Dermis microvascular lymphatic vessel endothelial cell (primary cell): ENCODE data around the gene SYNPR. TPM values are rescaled to one million over a fixed set of nuclear protein-coding genes. Genes with fewer than 3 reads are reported as not detected.

Source experiments
- DNase-seq, 2 donors: peaks; one replicate each; pipeline versions ENCODE4 v3.0.0 to v3.0.0-alpha.2; 2010; ENCODE audit warnings: low read depth in 2 of 2
- total RNA-seq: library from RNA; depleted of rRNA; stranded (reverse); fragments of >200 nt; gene quantifications from 2 replicates; pipeline ENCODE4 v1.2.1, GENCODE V29; 2014

The SYNPR gene
- total RNA-seq, 1 donor from 2014 or later = not detected

DNA sequence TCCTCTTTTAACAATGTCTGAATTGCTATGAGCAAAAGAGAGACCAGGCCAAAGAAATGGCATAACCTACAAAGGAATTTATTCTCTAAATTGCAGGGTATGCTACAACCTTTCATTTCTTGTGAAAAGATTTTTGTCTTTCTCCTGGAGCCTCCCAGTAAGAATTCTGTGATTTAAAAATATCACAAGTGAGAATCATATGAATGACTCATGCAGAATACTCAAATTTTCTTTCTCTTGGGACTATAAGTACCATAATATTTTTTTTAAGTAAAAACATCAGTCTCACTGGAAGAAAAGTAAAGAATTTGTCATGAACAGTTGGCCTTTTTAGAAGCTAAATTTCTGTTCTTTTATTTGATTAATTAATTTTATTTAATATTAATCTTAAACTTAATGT lies 26.3 kb downstream of the SYNPR start:
- DNase-seq = no peak

DNA sequence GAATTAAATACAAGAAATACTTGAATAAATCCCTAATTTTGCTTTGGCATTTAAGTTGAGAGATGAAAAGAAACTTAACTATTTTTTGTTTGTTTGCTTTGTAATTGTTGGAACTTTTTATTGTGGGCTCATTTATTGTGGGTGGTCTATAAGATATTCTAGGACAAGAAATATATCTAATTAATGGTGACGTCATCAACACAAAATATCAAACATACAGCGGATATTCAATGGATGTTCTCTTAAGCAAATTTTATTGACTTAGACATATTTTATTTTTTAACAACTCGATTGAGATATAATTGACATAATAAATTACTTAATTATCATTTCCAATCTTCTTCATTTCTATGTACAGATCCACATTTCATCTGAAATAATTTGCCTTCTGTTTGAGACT lies 30.0 kb downstream of the SYNPR start:
- DNase-seq = no peak

DNA sequence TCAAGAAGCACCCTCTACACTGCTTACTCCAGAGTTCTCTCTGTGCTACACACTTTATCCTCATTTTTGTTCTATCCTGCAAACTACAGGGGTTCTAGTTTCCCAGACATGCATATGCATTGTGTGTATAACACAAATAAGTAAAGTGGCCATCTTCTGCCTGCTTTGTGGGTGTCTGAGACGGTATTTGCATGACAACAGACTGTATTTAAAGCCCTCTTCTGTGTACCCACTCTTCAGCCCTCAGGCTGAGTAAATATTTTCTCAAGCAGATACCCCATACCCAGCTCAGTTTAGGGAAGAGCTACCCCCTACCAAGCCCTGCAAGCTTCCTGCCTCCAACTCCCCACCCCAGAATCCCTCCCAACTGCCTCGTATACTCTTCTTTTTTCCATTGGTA lies 31.7 kb downstream of the SYNPR start:
- DNase-seq = no peak

DNA sequence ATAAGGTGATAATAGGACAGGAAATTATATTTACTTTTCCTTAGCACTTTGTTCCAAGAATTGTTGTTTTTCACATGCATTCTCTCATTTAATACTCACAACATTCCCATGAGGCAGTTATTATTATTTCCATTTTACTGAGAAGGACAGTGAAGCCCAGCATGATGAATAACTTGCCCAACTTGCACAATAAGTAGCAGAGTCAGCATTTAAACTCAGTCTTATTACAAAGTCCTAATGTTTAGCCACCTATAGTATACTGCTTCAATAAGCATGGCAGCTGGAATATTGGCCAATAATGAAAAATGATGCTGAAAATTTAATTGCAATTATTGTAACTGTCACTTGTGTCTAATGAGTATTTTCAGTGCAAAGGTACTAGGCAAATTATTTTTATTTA lies 45.7 kb downstream of the SYNPR start:
- no peak for DNase-seq

DNA sequence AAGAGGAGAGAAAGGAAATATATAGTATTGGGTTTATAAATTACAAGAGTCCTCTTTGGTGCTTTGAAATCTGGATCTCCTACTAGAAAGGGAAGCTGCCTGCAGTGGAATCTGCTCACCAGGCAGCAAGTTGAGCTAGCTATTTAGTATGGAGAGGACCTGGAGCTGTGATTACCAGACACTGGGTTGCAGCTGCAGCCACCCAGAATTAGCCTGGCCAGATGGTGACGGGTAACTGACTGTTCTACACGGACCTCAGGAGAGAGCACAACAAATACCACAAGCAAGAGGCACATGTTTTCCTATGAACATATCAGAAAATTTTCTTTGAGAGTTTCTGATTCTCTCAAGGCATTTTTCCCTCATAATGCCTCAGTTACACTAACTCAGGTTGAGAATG lies 46.5 kb downstream of the SYNPR start:
- DNase-seq = no peak

DNA sequence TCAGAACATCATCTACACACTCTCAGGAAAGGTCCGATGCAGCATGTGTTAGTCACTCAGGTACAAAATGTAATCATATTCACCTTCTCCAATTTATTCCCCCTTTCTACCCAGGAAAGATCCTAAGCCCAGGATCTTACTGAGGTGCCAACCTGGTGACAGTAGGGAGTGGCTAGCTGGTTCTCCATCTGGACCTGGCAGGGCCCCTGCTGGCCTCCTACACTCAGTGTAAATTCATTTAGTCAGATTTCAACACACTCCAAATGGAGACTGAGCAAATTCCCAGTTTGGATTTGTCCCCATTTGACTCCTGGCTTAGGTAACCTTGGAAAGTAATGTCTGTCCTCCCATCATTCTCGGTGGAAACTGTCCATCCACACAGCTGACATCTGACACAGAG lies 47.3 kb downstream of the SYNPR start:
- DNase-seq = no peak

DNA sequence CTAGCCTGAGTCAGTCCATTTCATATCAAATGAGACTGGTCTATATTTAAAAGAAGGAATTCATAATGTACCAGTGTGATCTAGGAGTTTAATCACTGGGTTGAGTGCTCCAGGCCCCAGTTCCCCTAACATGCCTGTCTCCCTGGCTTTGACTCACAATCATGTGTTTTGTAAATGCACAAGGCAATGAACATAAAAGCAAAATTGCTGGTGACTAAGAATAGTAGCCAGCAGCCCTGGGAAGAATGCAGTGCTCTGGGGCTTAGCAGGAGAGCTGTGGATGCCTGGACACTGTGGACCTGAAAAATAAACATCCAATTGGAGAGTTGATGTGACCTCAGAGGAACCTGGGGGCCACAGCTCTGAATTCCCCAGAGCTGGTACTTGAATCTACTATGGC lies 50.3 kb downstream of the SYNPR start:
- DNase-seq = peak in 1 of 2 donors; percentile 1

DNA sequence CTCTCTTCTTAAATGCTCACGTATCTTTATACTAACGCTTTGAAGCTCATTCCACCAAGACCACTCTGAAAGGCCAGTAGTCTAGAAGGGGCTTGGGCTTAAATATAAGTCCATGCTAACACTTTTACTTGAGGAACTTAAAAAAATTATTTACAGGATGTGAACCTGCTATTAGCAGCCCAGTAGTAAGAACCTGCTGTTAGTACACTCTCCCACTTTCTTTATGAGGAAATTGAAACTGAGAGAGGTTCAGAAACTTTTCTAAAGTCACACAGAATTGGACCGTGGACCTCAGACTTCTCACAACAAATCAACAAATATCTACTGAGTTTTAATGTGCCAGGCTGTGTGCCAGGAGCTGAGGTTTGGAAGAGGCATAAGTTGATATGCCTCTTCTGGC lies 53.4 kb downstream of the SYNPR start:
- DNase-seq = no peak

DNA sequence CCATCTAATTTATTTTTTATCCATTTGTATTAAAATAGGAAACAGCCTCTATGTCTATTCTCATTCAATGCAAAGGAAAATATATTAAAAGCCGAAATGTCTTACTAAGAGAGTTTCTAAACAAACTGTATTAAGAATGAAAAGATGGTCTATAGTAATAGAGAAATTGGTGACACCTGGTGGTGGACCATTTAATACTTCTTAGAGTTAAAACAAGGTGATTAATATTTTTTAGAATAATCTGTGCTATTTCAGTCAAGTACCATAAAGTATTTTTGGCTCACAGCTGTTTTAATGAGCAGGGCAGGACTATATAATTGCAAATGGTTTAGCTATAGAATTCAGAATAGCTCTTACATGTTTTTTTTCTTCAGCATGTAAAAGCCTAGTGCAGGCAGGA lies 55.7 kb downstream of the SYNPR start:
- DNase-seq = peak; percentile 4 to 26

DNA sequence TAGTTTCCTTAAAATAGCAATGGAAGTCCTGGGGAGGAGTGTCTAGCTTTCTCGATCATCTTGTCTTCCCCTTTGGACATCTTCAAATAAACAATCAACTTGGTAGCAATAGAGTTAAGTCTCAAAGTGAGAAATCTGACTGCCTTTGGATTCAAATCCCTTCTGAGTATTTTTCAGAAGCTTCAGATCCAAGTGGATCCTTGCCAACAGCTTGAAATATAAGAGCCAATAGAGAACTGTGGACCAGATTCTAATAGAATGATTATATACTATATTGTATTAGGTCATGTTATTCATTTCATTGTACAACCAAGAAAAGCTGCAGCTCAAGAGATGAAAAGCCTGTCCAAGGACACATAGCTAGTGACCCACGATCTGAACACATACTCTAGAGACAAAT lies 60.2 kb downstream of the SYNPR start:
- DNase-seq = no peak

DNA sequence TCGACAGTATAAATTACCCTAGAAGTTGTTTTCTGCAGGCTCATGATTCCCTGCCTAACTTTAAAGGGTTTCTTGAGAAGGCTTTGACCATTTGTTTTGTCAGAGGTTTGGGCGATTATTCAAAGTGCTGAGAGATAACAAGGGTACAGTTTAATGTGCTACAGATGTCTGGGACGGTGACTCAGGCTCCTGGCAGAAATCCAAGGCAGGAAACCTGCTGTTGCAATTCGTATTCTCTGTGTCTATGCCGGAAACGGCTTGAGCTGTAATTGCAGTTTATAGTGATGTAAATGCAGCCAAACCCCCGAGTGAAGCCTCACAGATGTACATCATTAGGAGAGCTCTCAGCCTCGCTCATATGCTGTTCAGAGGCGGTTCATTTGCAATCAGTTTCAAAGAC lies 65.6 kb downstream of the SYNPR start:
- DNase-seq = peak; percentile 90 to 94

DNA sequence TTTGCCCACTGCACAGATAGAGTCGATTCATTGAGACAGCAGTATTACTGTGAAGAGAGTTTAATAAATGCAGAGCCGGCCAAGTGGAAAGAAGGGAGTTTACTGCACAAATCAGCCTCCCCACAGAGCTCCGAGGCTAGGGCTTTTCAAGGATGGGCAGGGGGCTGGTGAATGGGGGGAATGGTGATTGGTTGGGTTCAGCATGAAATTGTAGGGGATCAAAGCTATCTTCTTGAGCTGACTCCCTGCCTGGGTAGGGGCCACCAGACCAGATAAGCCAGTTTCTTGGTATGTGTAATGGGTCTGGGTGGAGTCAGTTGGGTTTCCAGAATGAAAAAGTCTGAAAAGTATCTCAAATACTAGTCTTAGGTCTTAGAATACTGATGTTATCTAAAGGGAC lies 66.6 kb downstream of the SYNPR start:
- DNase-seq = no peak

DNA sequence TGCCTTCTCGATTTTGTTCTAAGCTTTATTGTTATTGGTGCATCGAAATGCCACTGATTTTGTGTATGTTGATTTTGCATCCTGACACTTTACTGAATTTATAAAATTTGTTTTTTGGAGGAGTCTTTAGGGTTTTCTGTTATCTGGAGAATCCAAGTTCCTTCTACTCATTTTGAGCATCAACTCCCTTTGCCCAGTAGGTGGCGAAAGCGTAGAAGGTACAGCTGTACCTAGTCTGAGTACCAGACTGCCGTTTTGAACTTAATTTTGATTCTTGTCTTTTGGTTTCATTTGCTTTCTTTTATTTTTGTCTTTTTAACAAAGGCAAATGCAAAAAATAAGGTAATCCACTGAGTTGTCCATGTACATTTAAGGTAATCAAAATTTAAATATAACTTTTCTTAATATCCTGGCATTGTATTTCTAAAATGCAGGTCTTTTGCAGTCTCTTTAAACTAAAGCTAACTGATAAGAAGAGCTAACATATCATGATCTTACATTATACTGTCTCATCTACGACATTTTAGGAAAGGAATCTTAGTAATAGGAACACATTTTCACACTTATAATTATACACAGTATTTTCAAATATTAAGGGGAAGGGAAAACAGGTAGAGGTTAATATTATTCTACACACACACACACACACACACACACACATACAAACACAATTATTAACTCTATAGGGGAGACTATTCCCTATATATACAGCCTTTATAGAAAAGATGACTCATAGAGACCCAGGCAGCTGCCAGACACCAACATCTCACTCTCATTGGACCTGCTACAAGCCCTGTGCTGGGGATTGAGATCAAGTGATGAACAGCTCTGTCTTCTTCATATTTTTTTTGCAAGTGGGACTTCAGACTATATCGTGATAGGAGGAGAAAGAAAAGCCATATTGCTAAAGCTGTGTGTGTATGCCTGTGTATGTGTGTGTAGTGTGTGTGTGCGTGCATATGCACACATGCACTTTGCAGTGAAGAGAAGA lies 71.8 kb downstream of the SYNPR start:
- DNase-seq = peak; percentile 32 to 63

DNA sequence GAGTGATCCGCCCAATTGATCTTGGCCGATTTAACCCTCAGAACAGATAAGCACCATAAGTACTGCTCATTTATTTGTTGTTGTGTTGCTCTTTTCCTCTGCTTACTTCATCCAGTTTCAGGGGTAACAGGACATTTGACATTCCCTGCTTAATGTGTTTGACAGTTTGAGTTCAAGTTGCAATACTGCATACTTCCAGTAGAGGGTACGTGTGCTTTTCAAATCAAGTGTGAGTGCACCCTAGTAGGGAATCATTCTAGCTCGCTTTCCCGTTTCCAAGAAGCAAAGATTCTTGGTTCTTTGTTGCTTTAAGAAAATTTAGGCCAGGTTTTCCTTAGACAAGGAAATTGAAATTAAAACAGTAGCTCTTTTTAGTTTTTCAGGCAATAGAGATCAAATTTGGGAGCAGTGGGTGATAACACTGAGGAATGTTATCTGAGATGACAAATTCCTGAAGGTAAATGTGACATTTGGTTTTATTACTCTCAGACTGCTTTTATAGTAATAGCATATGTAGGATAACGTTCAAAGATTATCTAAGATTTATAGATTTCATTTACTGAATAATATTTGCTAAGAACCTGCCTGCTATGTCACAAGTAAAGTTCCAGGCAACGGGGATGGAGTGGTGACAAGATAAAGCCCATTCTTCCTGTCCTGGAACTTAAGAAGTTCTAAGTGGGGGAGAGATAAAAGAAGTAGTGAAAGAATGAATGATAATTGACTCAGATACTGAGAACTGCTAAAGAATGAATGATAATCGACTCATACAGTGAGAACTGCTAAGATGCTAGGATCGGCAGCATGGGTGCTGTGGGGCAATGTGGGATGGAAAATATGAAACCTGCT lies 73.3 kb downstream of the SYNPR start:
- DNase-seq = peak; percentile 40 to 61

DNA sequence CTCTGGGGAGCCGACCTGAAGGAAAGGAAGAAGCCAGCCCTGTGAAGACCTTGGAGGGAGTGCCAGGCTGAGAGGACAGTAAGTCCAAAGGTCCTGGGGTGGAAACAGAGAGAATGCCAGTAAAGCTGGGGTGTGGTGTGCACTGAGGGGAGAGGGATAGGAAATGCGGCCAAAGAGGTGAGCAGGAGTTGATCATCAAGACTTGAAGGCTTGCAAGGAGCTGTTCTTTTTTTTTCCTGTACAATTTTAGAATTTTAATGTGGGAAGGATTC lies 73.8 kb downstream of the SYNPR start:
- no peak for DNase-seq

DNA sequence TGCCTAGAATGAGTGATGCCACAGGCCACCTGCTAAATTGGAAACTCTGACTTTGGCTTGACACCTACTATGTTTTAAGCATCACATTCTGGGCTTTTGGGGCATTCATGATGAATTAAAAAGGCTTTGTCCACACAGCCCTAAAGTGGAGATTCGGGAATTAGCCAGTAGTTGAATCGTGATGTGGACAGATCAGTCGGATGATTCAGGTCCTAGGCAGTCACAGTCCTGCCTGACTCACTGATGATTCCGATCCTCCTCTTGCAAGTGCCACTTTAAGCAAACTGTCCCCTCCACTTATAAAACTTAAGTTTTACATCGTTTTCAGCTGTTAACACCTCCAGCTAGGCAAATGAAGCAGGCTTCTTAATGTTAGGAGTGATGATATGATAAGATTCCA lies 75.3 kb downstream of the SYNPR start:
- DNase-seq = no peak

DNA sequence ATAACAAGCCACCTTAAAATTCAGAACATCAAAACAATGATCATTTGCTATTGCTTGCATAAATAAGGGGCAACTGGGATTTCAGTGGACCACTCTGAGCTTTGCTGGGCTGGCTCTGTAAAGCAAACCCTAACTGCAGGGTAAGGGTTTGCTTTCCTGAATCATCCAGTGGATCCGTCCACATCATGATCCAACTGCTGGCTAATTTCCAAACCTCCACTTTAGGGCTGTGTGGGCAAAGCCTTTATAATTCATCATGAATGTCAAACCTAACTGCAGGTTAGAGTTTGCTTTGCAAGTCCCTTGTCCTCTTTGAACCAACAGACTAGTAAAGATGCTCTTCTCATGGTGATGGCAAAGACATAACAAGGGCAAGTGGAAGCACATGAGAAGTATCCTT lies 76.1 kb downstream of the SYNPR start:
- DNase-seq = no peak

DNA sequence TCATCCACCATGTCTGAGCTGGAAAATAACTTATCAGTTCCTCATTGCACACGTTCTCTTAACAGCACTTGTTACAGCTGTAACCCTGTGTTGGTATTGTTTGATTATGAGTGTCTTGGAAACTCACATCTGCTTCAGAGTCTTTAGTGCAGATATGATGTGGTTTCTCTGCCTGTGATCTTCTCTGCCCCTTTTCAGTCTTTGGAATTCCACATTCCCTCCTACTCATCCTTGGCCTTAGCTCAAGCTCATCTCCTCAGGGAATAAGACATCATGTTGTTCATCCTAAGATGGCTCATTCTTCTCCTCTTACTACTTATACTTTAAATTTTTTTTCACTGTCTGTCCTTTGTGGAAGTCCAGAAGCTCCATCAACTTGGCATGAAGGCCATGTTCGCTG lies 77.7 kb downstream of the SYNPR start:
- no peak for DNase-seq

DNA sequence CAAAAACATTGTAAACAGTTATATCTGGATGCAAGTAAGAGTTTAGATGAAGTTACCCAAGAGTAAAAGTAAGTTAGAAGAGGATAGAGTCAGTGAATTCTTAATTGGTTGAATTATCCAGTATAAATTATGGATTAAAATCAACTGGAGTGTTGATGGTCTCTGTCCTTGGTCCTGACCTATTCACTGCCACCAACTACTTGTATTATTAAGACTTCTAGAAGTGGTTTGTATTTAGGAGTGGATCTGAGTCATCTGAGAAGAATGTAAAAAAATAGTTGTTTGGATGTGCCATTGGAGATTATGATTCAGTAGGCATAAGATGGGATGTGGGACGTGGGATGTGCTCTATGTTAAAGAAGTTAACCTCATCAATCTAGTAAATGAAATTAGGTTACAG lies 86.4 kb downstream of the SYNPR start:
- peak; percentile 7 to 54 for DNase-seq

DNA sequence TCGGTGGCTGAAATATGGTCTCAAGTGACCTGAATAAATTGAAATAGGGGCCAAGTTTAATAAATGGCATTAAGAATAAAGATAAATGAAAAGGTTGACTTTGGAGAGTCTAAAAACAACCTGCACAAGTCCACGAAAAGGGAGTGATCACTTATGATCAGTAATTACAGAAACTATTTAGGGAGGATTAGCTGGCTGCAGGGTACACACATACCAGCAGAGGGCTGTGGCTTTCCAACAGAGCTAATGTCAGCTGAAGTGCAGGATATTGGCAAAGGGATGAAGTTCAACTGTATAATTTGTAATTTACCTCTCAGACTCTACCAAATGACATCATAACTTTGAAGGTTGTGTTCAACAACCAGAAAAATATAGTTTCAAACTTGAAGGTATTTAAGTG lies 86.8 kb downstream of the SYNPR start:
- DNase-seq = no peak

DNA sequence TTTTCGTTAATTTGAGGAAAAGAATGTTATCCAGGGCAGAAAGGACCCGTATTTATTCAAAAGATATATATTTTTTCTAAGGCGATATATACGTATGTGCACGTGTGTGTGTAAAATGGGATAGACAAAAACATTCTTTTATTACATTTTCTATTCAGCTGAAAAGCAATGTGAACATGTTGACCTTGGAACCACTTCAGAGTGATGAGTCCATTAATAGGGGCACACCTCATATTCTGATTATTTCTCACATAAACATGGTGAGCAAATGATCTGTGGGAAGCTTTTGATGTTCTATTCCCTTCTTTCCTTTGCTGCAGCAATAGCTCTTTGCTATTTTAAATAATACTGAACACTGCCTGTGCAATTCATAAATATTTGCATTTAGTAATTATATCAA lies 87.6 kb downstream of the SYNPR start:
- DNase-seq = no peak

DNA sequence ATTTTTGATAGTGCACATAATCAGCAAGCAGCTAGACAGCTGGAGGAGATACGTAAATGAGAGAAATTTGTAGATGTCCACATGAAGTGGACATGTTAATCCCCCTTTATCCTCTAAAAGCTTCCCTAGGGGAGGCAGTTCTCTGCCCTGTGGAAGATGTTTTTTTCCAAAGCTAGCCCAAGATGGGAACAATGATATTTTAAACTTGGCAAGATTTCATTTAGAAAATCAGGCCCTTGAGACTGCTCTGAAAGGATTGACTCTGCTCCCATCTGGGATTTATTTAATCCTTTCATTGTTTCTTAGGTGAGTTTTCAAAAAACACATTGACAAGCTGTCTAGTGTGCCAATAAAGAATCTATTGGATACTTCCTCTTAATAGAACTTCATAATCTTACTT lies 92.0 kb downstream of the SYNPR start:
- DNase-seq = no peak

DNA sequence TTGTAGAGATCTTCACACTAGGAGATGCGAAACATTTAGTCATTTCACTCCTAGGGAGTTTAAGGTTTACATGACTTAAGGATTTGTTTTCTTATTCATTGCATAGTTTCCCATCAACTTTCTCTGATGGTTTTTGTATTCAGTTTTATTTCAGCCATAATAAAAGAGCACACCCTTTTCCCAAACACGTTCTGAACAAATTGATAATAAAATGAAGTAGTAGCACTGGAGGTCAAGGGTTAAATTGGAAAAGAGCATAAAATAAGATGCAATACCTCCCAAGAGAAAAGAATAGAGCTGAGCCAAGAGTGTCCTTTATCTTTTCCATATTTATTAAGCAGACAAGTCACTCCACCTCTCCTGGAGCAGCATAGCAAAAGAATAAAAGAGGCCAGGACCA lies 104.9 kb downstream of the SYNPR start:
- no peak for DNase-seq
